Trophoblast cell (in vitro differentiated cells and primary cell): ENCODE results near the gene ITGB5.

Experiments used
- DNase-seq, 2 donors: peaks; one replicate each; pipeline ENCODE4 v3.0.0-alpha.2; 2016
- H2AFZ ChIP-seq: 2 replicates; pipeline ENCODE4 v1.6.1; 2013; ENCODE audit warnings: low read length, moderate library complexity, mild to moderate bottlenecking; ENCODE audit not compliant: insufficient read depth, poor library complexity
- H2AK5ac ChIP-seq: 2 replicates; pipeline ENCODE4 v1.6.1; 2013; ENCODE audit warnings: mild to moderate bottlenecking, low read length
- H2BK120ac ChIP-seq: 2 replicates; pipeline ENCODE4 v1.6.1; 2013; ENCODE audit warnings: low read length, mild to moderate bottlenecking, moderate library complexity; ENCODE audit not compliant: insufficient read depth, poor library complexity
- H2BK12ac ChIP-seq: 2 replicates; pipeline ENCODE4 v1.6.1; 2013; ENCODE audit warnings: mild to moderate bottlenecking, low read length, moderate library complexity
- H2BK5ac ChIP-seq: 2 replicates; pipeline ENCODE4 v1.6.1; 2013; ENCODE audit warnings: low read length, low read depth, moderate library complexity, mild to moderate bottlenecking; ENCODE audit not compliant: poor library complexity
- H3K14ac ChIP-seq: 2 replicates; pipeline ENCODE4 v1.6.1; 2013; ENCODE audit warnings: mild to moderate bottlenecking, low read length
- H3K18ac ChIP-seq: 2 replicates; pipeline ENCODE4 v1.6.1; 2013; ENCODE audit warnings: mild to moderate bottlenecking, low read length
- H3K23ac ChIP-seq: 2 replicates; pipeline ENCODE4 v1.6.1; 2013; ENCODE audit warnings: low read length
- H3K27ac ChIP-seq: 2 replicates; pipeline ENCODE4 v1.5.1; 2013; ENCODE audit warnings: low read depth, mild to moderate bottlenecking, inconsistent platforms, low read length, moderate library complexity
- H3K27me3 ChIP-seq: 2 replicates; pipeline ENCODE4 v1.6.1; 2013; ENCODE audit warnings: inconsistent platforms, mild to moderate bottlenecking, low read length, moderate library complexity; ENCODE audit not compliant: insufficient read depth
- H3K36me3 ChIP-seq, 2 experiments: 1 replicate in 1 of 2; 2 replicates in 1 of 2; pipeline ENCODE4 v1.6.1; 2013; ENCODE audit warnings: low read length in 2 of 2, mild to moderate bottlenecking in 2 of 2, moderate library complexity in 1 of 2; ENCODE audit not compliant: insufficient read depth in 2 of 2, control insufficient read depth in 1 of 2
- H3K4ac ChIP-seq: 2 replicates; pipeline ENCODE4 v1.6.1; 2013; ENCODE audit warnings: low read depth, mild to moderate bottlenecking, low read length, moderate library complexity
- H3K4me1 ChIP-seq, 2 experiments: 1 replicate in 1 of 2; 2 replicates in 1 of 2; pipeline ENCODE4 v1.6.1; 2013; ENCODE audit warnings: low read length in 2 of 2, mild to moderate bottlenecking in 2 of 2, moderate library complexity in 1 of 2; ENCODE audit not compliant: insufficient read depth in 2 of 2, control insufficient read depth in 1 of 2
- H3K4me2 ChIP-seq: 2 replicates; pipeline ENCODE4 v1.6.1; 2013; ENCODE audit warnings: inconsistent platforms, mild to moderate bottlenecking, low read length, moderate library complexity
- H3K4me3 ChIP-seq: 2 replicates; pipeline ENCODE4 v1.5.1; 2013; ENCODE audit warnings: mild to moderate bottlenecking, low read depth, low read length, inconsistent platforms
- H3K79me1 ChIP-seq: one replicate; pipeline ENCODE4 v1.6.1; 2013; ENCODE audit warnings: low read length
- H3K79me2 ChIP-seq: 2 replicates; pipeline ENCODE4 v1.6.1; 2013; ENCODE audit warnings: low read length, mild to moderate bottlenecking; ENCODE audit not compliant: control insufficient read depth, insufficient read depth, poor library complexity
- H3K9ac ChIP-seq: 2 replicates; pipeline ENCODE4 v1.6.1; 2013; ENCODE audit warnings: mild to moderate bottlenecking, low read length
- H3K9me3 ChIP-seq: 2 replicates; pipeline ENCODE4 v1.6.1; 2013; ENCODE audit warnings: low read depth, mild to moderate bottlenecking, control low read depth, inconsistent platforms, low read length; ENCODE audit not compliant: insufficient read depth
- H4K12ac ChIP-seq: 2 replicates; pipeline ENCODE4 v1.6.1; 2013; ENCODE audit warnings: low read depth, mild to moderate bottlenecking, low read length, moderate library complexity
- H4K8ac ChIP-seq: 2 replicates; pipeline ENCODE4 v1.6.1; 2013; ENCODE audit warnings: low read depth, mild to moderate bottlenecking, low read length, moderate library complexity
- H4K91ac ChIP-seq: one replicate; pipeline ENCODE4 v1.6.1; 2013; ENCODE audit warnings: low read depth, mild to moderate bottlenecking, low read length, moderate library complexity
- WGBS: extraction: QIAGEN DNeasy Blood & Tissue Kit; methylation state at CpG from one replicate; pipeline ENCODE4 v1.1.7; 2013; ENCODE audit warnings: missing lambda C conversion rate; ENCODE audit not compliant: insufficient read length, insufficient coverage; ENCODE audit errors: extremely low coverage; 5-methylcytosine and 5-hydroxymethylcytosine counted together

Gene ITGB5

GRCh38 chr3:124764746-124765145, 122.4 kb downstream of the ITGB5 start:
- H3K4me3 ChIP-seq, result no peak overlapping the region
- H3K4ac ChIP-seq, result peak overlapping the region; percentile 71
- peak overlapping the region; percentile 65 for H3K14ac ChIP-seq
- peak overlapping the region; percentile 84 for H3K27ac ChIP-seq
- peaks cover 41 to 50% of the 10 kb centered on the region in 2 experiments for H3K36me3 ChIP-seq
- H3K27me3 ChIP-seq, result no peaks in the 10 kb centered on the region
- H4K91ac ChIP-seq, result peak overlapping the region; percentile 92
- H2BK120ac ChIP-seq, result peak overlapping the region; percentile 89
- H3K18ac ChIP-seq, result peak overlapping the region; percentile 87
- H3K79me2 ChIP-seq, result peaks cover 12% of the 10 kb centered on the region
- no CpG with 5 or more reads among the region's 5 CpGs for WGBS
- peaks cover 44% of the 10 kb centered on the region for H3K79me1 ChIP-seq
- no peak for DNase-seq
- H2AFZ ChIP-seq, result no peak overlapping the region
- H3K9ac ChIP-seq, result no peak overlapping the region
- peak overlapping the region; percentile 32 for H3K4me2 ChIP-seq
- H4K12ac ChIP-seq, result peak overlapping the region; percentile 11
- peaks cover 2% of the 10 kb centered on the region for H3K9me3 ChIP-seq
- H2AK5ac ChIP-seq, result peak overlapping the region; percentile 82
- peaks cover 49 to 54% of the 10 kb centered on the region in 2 experiments for H3K4me1 ChIP-seq
- peak overlapping the region; percentile 72 for H2BK5ac ChIP-seq
- H2BK12ac ChIP-seq, result peak overlapping the region; percentile 66
- H3K23ac ChIP-seq, result no peak overlapping the region
- peak overlapping the region; percentile 68 for H4K8ac ChIP-seq

GRCh38 chr3:124763644-124764358, 123.4 kb downstream of the ITGB5 start:
- H3K79me2 ChIP-seq, result peaks cover 12% of the 10 kb centered on the region
- peak; percentile 50 to 82 for DNase-seq
- peaks cover 41 to 48% of the 10 kb centered on the region in 2 experiments for H3K4me1 ChIP-seq
- H2AFZ ChIP-seq, result no peak overlapping the region
- peaks cover 36% of the 10 kb centered on the region for H3K79me1 ChIP-seq
- no peak overlapping the region for H4K12ac ChIP-seq
- peak overlapping the region; percentile 89 for H3K27ac ChIP-seq
- H3K27me3 ChIP-seq, result no peaks in the 10 kb centered on the region
- H3K23ac ChIP-seq, result no peak overlapping the region
- no peak overlapping the region for H3K4me3 ChIP-seq
- peaks cover 2% of the 10 kb centered on the region for H3K9me3 ChIP-seq
- H2BK12ac ChIP-seq, result peak overlapping the region; percentile 82
- H2BK5ac ChIP-seq, result peak overlapping the region; percentile 84
- peak overlapping the region; percentile 87 for H2AK5ac ChIP-seq
- peak overlapping the region; percentile 98 for H4K91ac ChIP-seq
- peak overlapping the region; percentile 75 for H4K8ac ChIP-seq
- peak overlapping the region; percentile 61 for H3K4ac ChIP-seq
- peak overlapping the region; percentile 89 for H2BK120ac ChIP-seq
- no peak overlapping the region for H3K9ac ChIP-seq
- WGBS, result no CpG with 5 or more reads among the region's 15 CpGs
- H3K18ac ChIP-seq, result peak overlapping the region; percentile 77
- H3K4me2 ChIP-seq, result peak overlapping the region; percentile 32
- peak overlapping the region; percentile 83 for H3K14ac ChIP-seq
- peaks cover 39 to 46% of the 10 kb centered on the region in 2 experiments for H3K36me3 ChIP-seq

- Histone ChIP-seq H4K91ac (peak overlapping the region; percentile 98), H4K12ac (peak overlapping the region; percentile 20), H3K27me3 (no peaks in the 10 kb centered on the region), H3K9me3 (peaks cover 2% of the 10 kb centered on the region), H3K79me2 (peaks cover 12% of the 10 kb centered on the region), H3K4me3 (no peak overlapping the region), H3K9ac (no peak overlapping the region), H2AK5ac (peak overlapping the region; percentile 87), H3K4me1 (peaks cover 40 to 46% of the 10 kb centered on the region in 2 experiments), H3K14ac (peak overlapping the region; percentile 83), H3K79me1 (peaks cover 32% of the 10 kb centered on the region), H2AFZ (no peak overlapping the region), H2BK120ac (peak overlapping the region; percentile 83), H4K8ac (peak overlapping the region; percentile 75), H3K18ac (peak overlapping the region; percentile 77), H3K4ac (peak overlapping the region; percentile 61), H3K4me2 (no peak overlapping the region), H3K23ac (no peak overlapping the region), H3K36me3 (peaks cover 37 to 41% of the 10 kb centered on the region in 2 experiments), H2BK5ac (peak overlapping the region; percentile 84), H3K27ac (peak overlapping the region; percentile 89), H2BK12ac (peak overlapping the region; percentile 82)
- no peak for DNase-seq
- no CpG with 5 or more reads among the region's 8 CpGs for WGBS
These were observed 124.0 kb downstream of the ITGB5 start for GRCh38 chr3:124763206-124763605.

- no peak overlapping the region for H3K23ac ChIP-seq
- no peak overlapping the region for H3K4me2 ChIP-seq
- peak overlapping the region; percentile 69 for H2BK120ac ChIP-seq
- H3K4me3 ChIP-seq, result no peak overlapping the region
- no peak overlapping the region for H3K9ac ChIP-seq
- no peaks in the 10 kb centered on the region for H3K27me3 ChIP-seq
- H3K9me3 ChIP-seq, result peaks cover 2% of the 10 kb centered on the region
- no peak overlapping the region for H2AFZ ChIP-seq
- H2AK5ac ChIP-seq, result peak overlapping the region; percentile 26
- peak overlapping the region; percentile 89 for H3K27ac ChIP-seq
- H4K91ac ChIP-seq, result peak overlapping the region; percentile 62
- peaks cover 32% of the 10 kb centered on the region for H3K79me1 ChIP-seq
- peak overlapping the region; percentile 61 for H2BK12ac ChIP-seq
- peaks cover 12% of the 10 kb centered on the region for H3K79me2 ChIP-seq
- peaks cover 33 to 36% of the 10 kb centered on the region in 2 experiments for H3K36me3 ChIP-seq
- peak overlapping the region; percentile 18 for H3K14ac ChIP-seq
- no peak for DNase-seq
- H2BK5ac ChIP-seq, result peak overlapping the region; percentile 44
- no peak overlapping the region for H4K12ac ChIP-seq
- H3K4ac ChIP-seq, result no peak overlapping the region
- peak overlapping the region; percentile 21 for H3K18ac ChIP-seq
- WGBS, result no CpG with 5 or more reads among the region's 4 CpGs
- H4K8ac ChIP-seq, result peak overlapping the region; percentile 26
- H3K4me1 ChIP-seq, result peaks cover 40 to 46% of the 10 kb centered on the region in 2 experiments
These were observed 124.5 kb downstream of the ITGB5 start for GRCh38 chr3:124762661-124763011.
